GM15510 (cell line): ENCODE data around the gene MCTS1.

Experiments
- POLR2A ChIP-seq: IDR thresholded peaks from 3 replicates; pipeline ENCODE4 v1.6.1; 2011; ENCODE audit warnings: borderline replicate concordance; ENCODE audit not compliant: insufficient read length; ENCODE audit errors: extremely low read depth

MCTS1 gene

GRCh38 chrX:120585702-120586101 is 18.2 kb upstream of the MCTS1 start:
- TF ChIP-seq POLR2A, result no peak

- no peak for TF ChIP-seq POLR2A
Observed at GRCh38 chrX:120604361-120604782, 471 bp downstream of the MCTS1 start.

GRCh38 chrX:120612086-120612485 is 8.2 kb downstream of the MCTS1 start:
- no peak for TF ChIP-seq POLR2A

- no peak for TF ChIP-seq POLR2A
Observed at GRCh38 chrX:120614816-120615215, 10.9 kb downstream of the MCTS1 start.

- TF ChIP-seq POLR2A, result no peak
Observed at GRCh38 chrX:120617996-120618630, 14.2 kb downstream of the MCTS1 start.

GRCh38 chrX:120625371-120625770 is 21.5 kb downstream of the MCTS1 start:
- no peak for TF ChIP-seq POLR2A

- TF ChIP-seq POLR2A, result peak; percentile 47
Observed at GRCh38 chrX:120629667-120630537, 26.0 kb downstream of the MCTS1 start, which contains the start of gene C1GALT1C1. C1GALT1C1 (minus strand) TSS chrX:120630054; CDS start chrX:120627166, 2,888 bp downstream.

- no peak for TF ChIP-seq POLR2A
Observed at GRCh38 chrX:120638619-120639018, 34.7 kb downstream of the MCTS1 start.

GRCh38 chrX:120642871-120643270 is 39.0 kb downstream of the MCTS1 start:
- TF ChIP-seq POLR2A, result no peak

GRCh38 chrX:120647127-120647526 is 43.2 kb downstream of the MCTS1 start:
- no peak for TF ChIP-seq POLR2A

- no peak for TF ChIP-seq POLR2A
Observed at GRCh38 chrX:120653000-120653399, 49.1 kb downstream of the MCTS1 start.

GRCh38 chrX:120660637-120661036 is 56.7 kb downstream of the MCTS1 start:
- no peak for TF ChIP-seq POLR2A
